SK-MEL-5 (cell line): ENCODE results near the gene RAB11FIP3. TPM values are rescaled to one million over a fixed set of nuclear protein-coding genes. Genes with fewer than 3 reads are reported as not detected.
"Not testable (repeated sequence)": the region's sequence is repeated elsewhere in the genome, so short reads cannot be mapped to it uniquely, and the experiment has no call there.

Source experiments
- DNase-seq: peaks from one replicate; pipeline ENCODE4 v3.0.0-alpha.2; 2016; ENCODE audit warnings: low read depth, low spot score
- in situ Hi-C: cut with HindIII; loops from 2 replicates; pipeline ENCODE4 v1.10.0; 2016; ENCODE audit warnings: low sequenced_read_pairs, high pct_unique_total_duplicates, low pct_unique_long_range_greater_than_20kb
- total RNA-seq: library from RNA; depleted of rRNA; stranded (reverse); fragments of >200 nt; shearing (Covaris generic); gene quantifications from 2 replicates; pipeline ENCODE4 v1.2.3, GENCODE V29; 2014

Gene RAB11FIP3
- total RNA-seq, 1 experiment from 2014 or later: 10.0 TPM

DNA sequence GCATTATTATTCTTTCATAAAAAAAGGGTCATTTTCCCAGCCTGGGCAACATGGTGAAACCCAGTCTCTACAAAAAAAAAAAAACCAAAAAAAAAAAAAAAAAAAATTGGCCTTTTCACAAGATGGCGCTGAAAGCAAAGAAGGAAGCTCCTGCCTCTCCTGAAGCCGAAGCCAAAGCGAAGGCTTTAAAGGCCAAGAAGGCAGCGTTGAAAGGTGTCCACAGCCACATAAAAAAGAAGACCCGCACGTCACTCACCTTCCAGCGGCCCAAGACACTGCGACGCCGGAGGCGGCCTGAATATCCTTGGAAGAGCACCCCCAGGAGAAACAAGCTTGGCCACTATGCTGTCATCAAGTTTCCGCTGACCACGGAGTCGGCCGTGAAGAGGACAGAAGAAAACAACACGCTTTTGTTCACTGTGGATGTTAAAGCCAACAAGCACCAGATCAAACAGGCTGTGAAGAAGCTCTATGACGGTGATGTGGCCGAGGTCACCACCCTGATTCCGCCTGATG, 38.8 kb upstream of the RAB11FIP3 start:
- in situ Hi-C loops: no loop called here
- peak; percentile 96 for DNase-seq

DNA sequence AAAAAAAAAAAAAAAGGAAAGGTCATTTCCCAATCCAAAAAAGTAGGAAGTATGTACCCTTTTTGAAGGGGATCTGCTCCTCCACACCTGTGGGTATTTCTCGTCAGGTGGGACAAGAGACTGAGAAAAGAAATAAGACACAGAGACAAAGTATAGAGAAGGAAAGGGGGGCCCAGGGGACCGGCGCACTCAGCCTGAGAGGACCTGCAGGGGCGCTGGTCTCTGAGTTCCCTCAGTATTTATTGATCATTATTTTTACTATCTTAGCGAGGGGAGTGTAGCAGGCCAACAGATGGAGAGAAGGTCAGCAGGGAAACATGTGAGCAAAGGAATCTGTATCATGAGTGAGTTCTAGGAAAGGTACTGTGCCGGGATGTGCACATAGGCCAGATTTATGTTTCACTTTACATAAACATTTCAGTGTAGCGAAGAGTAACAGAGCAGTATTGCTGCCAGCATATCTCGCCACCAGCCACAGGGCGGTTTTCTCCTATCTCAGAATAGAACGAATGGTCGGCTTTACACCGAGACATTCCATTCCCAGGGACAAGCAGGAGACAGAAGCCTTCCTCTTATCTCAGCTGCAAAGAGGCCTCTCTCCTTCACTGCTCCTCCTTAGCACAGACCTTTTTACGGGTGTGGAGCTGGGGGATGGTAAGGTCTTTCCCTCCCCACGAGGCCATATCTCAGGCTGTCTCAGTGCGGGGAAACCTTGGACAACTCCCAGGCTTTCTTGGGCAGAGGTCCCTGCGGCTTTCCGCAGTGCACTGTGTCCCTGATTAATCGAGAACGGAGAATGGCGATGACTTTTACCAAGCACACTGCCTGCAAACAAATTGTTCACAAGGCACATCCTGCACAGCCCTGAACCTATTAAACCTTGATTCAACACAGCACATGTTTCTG, 37.4 kb upstream of the RAB11FIP3 start:
- DNase-seq, in situ Hi-C loops: not testable (repeated sequence)

DNA sequence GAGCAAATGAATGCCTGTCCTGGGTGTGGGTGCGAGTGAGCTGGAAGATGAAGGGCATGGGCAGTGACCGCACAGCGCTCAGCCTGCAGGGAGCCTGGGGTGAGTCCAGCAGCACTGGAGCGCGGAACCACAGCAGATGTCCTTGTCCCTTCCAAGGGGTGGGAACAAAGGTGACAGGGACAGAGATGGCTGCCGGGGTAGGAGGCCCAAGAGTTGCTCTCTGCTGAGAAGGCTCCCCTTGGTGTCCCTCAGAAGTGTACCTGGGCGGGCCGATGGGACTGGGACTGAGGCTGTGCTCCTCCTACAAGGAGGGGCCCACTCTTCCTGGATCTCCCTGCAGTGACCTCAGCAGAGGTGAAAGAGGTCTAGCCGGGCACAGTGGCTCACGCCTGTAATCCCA, 36.1 kb upstream of the RAB11FIP3 start:
- in situ Hi-C loops: no loop called here
- DNase-seq: no peak

DNA sequence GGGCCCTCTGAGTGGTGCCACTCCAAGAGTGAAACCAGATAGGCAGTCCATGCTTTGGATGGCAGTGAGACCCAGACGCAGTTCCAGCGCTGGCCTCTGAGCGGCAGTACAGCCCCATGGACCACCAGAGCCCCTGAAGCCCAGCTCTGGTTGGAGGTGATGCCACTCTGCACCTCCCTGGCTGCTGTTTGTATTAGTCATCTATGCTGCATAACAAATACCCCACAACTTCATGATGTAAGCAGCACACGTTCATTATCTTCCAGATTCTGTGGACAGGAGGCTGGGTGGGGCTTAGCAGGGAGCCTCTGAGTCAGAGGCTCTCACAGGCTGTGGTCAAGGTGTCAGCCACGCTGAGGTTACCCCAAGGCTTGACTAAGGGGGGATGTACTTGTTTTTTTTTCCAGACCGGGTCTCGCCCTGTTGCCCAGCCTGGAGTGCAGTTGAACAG, 33.5 kb upstream of the RAB11FIP3 start:
- peak; percentile 58 for DNase-seq
- in situ Hi-C loops: no loop called here

DNA sequence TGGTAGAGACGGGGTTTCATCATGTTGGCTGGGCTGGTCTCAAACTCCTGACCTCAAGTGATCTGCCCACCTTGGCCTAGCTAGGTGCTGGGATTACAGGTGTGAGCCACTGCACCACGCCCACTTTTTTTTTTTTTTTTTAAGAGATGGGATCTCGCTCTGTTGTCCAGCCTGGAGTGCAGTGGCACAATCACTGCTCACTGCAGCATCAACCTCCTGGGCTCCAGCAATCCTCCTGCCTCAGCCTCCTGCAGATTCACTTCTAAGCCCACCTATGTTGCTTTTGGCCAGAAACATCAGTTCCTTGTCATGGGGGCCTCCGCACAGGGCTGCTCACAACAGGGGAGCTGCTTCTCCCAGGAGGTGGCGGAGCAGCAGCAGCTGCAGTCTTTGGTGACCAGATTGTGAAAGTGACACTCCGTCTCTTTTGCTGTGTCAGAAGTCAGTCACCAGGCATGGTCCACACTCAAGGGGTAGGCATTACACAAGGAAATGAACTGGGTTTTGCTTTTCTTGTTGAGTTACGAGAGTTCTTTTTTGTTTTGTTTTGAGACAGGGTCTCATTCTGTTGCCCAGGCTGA, 32.9 kb upstream of the RAB11FIP3 start:
- DNase-seq: no peak
- in situ Hi-C loops: no loop called here

DNA sequence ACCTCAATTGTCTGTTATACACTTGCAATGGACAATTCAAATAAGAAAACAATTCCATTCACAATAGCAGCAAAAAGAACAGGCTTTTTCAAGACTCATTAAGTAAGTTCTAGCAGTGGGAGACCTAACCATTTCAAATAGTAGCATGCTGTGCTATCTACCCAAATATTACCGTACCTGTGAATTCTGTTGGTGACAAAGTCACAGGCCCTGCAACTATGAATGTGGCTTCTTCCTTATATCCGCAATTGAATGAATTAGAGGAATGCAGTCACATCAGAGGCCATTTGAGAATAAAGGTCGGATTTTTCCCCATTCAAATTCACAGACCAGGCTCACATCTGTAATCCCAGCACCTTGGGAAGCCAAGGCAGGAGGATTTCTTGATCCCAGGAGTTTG, 29.2 kb upstream of the RAB11FIP3 start:
- DNase-seq: no peak
- in situ Hi-C loops: no loop called here

DNA sequence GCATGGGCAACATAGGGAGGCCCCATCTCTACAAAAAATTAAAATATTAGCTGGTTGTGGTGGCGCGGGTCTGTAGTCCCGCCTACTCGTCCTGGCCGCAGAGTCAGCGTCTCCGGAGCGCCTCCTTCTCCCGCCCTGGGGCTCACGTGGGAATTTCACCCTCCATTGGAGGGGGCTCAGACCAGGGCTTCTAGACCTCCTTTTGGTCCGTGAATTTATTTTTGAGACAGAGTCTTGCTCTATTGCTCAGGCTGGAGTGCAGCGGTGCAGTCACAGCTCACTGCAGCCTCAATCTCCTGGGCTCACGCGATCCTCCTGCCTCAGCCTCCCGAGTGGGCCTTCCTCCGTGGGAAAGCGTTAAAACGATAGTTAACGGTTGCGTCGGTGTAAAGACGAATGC, 28.8 kb upstream of the RAB11FIP3 start:
- peak; percentile 69 for DNase-seq
- in situ Hi-C loops: no loop called here

DNA sequence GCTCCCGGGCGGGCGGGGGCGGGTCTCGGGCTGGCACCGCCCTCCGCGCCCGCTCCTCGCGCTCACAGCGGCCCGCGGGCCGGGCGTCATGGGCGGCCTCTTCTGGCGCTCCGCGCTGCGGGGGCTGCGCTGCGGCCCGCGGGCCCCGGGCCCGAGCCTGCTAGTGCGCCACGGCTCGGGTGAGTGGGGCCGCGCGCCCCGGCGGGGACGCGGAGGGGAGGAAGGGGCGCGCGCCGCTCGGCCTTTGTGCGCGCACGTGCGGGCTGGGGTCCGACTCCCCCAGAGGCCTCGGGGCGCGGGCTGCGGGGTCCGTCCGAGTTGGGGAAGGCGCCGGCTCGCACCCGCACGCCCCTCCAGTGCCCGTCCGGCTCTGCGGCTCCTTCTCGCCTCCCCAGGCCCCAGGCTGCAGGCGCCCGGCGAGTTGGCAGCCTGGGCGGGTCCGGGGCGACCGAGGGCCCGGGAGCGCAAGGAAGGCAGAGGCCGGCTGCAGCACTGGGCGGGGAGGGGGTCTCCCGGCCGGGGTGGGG, 28.3 kb upstream of the RAB11FIP3 start, which contains the start of gene NME4:
Gene NME4, plus strand, starts transcription at position 65 of the 527 bp plus-strand sequence. Its CDS starts 24 bp downstream, at position 89.
- in situ Hi-C loops: no loop called here

DNA sequence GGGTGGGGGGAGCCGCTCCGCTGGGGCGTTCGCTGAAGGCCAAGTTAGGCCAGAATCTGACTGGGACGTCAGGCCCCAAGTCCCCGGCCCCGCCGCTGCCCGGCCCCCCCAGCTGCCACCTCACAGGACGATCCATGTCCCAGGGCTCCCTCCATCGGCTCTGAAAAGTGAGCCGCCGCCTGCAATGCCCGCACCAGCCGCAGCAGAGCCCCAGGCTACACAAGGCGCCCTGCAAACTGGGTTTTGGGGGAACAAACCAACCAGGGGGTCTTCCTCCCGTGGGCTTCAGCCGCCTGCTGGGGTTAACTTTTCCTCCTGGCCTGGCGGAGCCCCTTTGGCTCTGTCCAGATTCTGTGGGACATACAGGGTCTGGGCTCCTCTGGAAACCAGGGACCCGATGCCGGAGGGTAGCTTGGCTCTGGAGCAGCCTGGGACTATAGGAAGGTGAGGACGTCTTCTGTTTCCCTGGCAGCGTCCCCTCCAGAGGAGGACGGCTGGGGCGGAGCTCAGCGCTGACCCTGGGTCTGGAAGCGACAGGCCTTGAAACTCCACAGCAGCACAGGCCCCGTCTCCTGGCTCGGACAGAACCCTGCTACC, 27.6 kb upstream of the RAB11FIP3 start:
- peak; percentile 66 for DNase-seq
- in situ Hi-C loops: no loop called here

More for the DNA sequence above, 28.3 kb upstream of the RAB11FIP3 start, which contains the start of gene NME4:
- no peak for DNase-seq

DNA sequence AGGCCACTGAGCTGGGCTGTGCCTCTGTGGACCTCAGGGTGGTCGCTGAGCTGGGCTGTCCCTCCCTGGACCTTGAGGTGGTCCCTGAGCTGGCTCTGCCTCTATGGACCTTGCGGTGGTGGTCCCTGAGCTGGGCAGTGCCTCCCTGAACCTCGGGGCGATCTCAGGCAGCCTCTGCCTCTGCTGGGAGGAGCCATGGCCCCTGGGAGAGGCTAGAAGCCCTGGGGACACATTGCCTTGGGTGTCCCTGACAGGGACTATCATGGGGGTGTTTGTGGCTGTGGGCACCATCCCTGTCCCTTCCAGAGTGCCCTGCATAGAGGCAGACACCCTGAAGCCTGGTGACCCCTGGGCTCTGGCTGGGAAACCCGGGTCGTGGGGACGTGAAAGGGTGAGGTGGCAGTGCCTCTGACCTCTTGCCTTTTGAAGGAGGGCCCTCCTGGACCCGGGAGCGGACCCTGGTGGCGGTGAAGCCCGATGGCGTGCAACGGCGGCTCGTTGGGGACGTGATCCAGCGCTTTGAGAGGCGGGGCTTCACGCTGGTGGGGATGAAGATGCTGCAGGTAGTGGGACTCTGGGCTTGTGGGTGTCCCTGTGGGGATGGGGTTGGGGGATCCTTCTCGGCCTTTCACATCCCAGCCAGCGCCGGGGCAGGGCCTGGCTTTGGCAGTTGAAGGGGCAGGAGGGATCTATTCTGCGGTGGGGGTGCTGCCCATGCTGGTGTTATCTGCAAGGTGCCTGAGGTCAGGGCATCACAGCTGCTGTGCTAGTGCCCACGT, 26.7 kb upstream of the RAB11FIP3 start:
- in situ Hi-C loops: no loop called here
- no peak for DNase-seq

DNA sequence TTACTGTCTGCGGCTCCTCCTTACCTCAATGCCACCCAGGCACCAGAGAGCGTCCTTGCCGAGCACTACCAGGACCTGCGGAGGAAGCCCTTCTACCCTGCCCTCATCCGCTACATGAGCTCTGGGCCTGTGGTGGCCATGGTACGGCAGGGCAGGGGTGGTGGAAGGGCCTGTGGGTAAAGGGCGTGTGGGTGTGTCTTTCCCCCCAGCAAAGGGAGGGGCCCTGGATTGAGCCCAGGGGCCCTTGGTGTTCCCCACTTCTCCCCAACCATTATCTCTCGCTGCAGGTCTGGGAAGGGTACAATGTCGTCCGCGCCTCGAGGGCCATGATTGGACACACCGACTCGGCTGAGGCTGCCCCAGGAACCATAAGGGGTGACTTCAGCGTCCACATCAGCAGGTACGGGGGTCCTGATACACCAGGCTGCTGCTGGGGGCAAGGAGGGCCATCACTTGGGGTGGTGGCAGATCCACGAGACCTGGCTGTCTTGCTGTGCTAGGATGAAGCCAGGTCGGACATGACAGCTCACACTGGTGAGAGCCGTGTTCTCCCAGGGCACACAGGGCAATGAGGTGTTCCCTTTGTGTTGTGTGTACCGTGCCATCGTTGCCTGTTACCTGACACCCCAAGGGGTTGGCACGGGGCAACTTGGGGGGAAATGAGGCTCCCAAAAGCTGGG, 26.0 kb upstream of the RAB11FIP3 start:
- in situ Hi-C loops: no loop called here
- DNase-seq: no peak

DNA sequence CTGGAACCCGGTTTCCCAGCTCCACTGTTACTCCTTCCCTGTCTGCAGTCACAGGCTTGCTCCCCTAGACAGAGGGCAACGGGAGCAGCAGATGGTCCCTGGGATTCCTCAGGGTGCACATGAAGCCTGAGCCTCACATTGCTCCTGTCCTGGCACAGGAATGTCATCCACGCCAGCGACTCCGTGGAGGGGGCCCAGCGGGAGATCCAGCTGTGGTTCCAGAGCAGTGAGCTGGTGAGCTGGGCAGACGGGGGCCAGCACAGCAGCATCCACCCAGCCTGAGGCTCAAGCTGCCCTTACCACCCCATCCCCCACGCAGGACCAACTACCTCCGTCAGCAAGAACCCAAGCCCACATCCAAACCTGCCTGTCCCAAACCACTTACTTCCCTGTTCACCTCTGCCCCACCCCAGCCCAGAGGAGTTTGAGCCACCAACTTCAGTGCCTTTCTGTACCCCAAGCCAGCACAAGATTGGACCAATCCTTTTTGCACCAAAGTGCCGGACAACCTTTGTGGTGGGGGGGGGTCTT, 25.3 kb upstream of the RAB11FIP3 start:
- in situ Hi-C loops: no loop called here

DNA sequence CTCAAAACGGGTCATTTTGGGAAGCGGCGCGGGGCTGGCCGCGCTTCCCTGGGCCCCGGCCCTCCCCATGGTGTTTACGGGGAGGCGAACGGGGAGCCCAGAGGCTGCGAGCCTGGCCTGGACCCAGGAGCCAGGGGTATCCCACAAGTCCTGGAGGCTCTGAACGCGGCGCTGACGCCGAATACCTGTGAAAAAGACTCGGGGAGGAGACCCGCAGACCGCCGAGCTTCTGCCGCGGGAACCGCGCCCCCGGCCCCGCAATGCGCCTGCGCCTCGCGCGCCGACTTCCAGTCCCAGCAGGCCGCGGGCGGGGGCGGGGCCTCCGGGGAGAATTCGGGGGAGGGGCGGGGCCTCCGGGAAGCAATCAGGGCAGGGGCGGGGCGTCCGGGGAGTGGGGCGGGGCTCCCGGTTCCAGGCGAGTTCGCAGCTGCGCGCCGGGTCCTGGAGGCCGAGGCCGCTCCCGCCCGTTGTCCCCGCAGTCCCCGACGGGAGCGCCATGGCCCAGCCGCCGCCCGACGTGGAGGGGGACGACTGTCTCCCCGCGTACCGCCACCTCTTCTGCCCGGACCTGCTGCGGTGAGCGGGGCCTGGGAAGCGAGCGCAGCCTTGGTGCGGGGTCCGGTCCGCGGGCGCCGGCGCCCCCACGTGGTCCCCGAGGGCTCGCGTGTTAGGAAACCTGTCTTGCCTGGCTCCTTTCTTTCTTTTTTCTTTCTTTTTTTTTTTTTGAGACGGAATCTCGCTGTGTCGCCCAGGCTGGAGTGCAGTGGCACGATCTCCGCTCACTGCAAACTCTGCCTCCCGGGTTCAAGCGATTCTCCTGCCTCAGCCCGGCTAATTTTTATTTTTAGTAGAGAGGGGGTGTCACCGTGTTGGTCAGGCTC, 23.7 kb upstream of the RAB11FIP3 start, which contains the start of gene DECR2:
Gene DECR2, plus strand, starts transcription at position 418 of the 881 bp plus-strand sequence. Its CDS starts 79 bp downstream, at position 497.
- peak; percentile 79 for DNase-seq
- in situ Hi-C loops: no loop called here

More for the DNA sequence above, 25.3 kb upstream of the RAB11FIP3 start:
- DNase-seq: no peak

DNA sequence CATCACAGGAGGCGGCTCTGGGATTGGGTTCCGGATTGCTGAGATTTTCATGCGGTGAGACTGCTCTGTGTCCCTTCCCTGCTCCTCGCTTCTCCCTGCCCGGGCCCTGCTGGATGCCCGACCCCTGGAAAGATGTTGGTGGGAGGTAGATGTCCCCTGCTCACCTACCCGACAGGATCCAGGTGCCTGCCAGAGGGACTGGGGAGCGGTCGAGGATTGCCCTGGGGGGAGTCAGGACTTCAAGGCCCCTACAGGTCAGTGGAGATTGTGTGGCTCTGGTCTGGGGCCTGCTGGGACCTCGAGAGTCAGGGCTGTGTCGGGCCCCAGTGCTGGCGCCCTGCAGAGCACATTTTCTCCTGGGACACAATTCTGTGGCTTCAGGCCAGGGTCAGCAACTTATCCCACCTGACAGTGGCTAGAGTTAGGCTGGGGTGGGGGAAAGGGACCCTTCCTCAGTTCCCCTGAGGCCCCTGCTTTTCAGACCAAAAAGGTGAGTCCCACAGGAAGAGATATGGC, 20.4 kb upstream of the RAB11FIP3 start:
- no peak for DNase-seq
- in situ Hi-C loops: no loop called here
